Kidney capillary endothelial cell (primary cell): Measurements from ENCODE around the gene MICAL3.

ENCODE experiments used
- DNase-seq: peaks from one replicate; pipeline ENCODE4 v3.0.0-alpha.2; 2018; ENCODE audit warnings: low spot score

MICAL3 gene

DNA sequence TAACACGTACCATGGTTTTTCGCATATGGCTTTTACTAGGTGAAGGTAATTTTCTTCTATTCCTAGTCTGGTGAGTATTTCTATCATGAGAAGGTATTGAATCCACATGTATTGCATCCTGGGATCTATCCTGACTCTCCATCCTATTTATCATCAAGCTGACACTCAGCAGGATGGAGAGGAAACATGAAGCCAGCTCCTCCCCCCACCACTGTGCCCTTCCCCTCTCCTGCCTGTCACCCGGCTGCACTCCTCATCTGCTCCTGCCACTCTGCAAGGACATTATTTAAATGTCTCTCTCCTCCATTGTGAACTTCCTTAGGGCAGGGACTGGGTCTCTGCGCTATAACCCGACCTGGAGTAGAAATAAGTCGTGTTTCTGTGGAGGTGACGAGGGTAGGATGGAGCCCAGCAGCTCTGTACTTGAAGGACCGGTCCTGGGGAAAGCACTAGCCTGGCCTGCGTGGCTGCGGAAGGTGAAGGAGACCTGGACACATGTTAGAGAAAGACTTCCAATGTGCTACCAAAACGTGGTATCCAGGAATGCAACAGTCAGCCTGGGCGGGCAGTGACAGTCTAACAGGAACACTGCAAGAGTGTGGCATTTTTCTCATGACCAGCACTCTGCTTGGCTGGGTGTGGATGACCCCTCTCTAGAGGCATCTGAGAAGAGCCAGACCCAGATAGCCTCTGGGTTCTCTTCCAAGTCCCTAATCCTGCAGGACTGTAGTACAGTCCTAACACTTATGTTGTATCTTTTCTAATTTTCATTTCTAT, 111.2 kb downstream of the MICAL3 start:
- DNase-seq = peak; percentile 21

- no peak for DNase-seq
Observed at GRCh38 chr22:17911887-17912286, 112.5 kb downstream of the MICAL3 start.

DNA sequence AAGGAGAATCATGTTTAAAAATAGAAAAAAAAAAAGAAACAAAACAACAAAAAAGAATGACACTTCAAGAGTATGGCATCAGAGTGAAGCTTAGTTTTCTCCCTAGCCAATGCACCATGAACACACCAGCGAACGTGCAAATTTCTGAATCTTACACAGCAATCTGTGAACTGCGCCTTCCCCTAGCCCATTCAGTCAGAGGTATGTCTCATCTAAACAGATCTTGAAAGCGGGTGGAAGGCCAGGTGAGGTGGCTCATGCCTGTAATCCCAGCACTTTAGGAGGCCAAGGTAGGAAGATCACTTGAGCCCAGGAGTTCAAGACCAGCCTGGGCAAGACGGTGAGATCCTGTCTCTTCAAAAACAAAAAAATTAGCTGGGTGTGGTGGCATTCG, 113.1 kb downstream of the MICAL3 start:
- DNase-seq = no peak

DNA sequence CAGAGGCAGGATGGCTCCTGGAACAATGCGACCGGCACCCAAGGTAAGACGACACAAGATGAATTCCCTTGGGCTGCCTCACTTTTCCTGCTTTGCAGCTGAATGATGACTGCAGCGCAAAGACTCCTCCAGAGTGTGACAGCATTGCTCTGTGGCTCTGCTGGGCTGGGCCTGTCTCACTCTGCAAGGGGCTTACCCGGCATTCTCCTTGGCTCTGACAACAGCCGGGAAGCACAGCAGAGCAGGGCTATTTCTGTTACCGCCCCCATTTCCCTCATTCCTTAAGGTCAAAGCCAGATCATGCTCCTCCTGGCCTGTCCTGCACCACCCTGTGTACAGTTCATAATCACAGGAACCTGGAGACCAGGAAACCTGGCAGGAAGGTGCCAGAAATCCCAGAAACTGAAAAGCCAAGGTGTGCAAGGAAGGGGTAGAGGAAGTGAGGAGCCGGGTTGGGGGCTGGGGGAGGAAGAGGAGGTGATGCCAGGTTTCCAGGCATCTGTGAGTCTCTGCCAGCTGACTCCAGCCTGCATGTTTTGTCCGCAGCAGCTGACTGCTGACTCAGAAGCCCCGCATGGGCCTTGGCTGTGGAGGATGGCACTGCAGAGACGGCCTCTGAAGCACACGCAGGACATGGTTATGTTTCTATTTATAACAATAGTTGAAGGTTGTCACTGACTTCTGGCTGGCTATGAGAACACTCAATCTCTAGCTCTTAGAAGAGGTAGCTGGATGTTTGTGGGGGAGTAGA, 113.6 kb downstream of the MICAL3 start:
- DNase-seq = peak; percentile 91

GRCh38 chr22:17907748-17908051, 116.7 kb downstream of the MICAL3 start:
- no peak for DNase-seq

DNA sequence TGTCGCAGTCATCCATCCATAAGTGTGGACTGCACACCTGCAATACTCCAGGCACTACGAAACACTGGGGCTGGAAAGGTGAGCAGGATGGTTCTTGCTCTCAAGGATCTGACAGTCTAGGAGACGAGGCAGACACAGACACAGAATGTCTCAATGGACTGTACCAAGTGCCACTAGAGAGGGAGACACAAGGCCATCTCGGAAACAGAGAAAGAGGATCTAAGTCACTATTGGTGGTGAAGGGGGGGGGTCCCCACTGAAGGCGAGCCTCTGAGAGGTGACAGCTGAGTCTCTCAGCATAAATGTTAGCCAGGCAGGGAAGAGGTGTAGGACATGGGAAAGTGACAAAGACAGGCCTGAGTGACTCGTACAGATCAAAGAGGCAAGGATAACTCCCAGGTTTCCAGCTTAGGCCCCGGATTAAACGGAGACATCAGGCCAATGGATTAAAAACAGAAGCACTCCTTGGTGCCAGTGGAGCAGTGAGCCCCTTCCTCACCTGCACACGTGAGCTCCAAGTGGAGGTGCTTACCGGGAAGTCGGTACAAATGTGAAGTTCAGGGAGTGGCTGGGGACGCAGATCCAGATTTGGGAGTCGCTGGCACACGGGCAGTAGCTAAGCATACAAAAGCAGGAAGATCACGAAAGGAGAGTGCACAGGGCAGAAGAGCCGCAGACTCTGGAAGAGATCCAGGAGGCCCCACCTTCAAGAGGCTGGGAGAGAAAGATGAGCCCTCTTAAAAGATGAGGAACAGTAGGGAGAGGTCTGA, 117.2 kb downstream of the MICAL3 start:
- DNase-seq = no peak

DNA sequence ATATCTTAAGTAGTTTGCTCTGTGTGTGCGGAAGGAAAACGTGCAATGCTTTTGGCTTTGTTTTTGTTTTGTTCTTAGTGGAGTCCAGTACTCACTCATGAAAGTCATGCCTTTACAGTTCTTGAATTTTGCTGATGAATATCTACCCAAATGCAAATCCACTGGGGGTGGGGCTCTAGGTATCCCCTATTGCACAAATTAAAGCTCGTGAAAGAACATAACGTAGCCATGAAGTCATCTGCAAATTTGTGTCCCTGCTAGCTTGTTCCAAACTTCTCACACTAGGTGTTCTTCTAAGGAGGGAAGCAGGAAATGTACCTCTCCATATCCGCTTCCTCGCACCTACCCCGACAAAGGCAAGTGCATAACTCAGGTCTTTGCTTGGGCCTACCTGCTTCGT, 118.9 kb downstream of the MICAL3 start:
- DNase-seq = no peak

- no peak for DNase-seq
Observed at GRCh38 chr22:17903564-17904295, 120.6 kb downstream of the MICAL3 start.

GRCh38 chr22:17902960-17903359, 121.4 kb downstream of the MICAL3 start:
- no peak for DNase-seq

- DNase-seq = no peak
Observed at GRCh38 chr22:17898375-17898774, 126.0 kb downstream of the MICAL3 start.

- no peak for DNase-seq
Observed at GRCh38 chr22:17897858-17898257, 126.5 kb downstream of the MICAL3 start.

GRCh38 chr22:17897426-17897825, 126.9 kb downstream of the MICAL3 start:
- no peak for DNase-seq

DNA sequence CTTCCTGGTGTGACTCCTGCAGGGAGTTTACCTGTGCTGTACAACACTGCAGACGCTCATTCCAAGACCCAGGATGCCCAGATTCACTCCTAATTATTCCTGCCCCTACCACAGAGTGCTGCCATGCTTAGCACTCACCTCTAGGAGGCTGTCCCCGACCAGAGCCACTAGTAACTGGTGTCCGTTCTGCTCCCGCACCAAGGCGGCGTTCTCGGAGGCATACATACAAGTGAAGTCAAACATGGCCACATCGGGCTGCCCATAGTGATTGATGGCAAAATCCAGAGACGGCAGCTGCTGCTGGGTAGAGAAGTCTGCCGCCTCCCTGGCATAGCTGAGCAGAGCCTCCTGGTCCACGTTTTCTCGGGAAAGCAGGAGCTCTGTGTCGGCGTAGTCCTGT, 127.8 kb downstream of the MICAL3 start:
- no peak for DNase-seq

DNA sequence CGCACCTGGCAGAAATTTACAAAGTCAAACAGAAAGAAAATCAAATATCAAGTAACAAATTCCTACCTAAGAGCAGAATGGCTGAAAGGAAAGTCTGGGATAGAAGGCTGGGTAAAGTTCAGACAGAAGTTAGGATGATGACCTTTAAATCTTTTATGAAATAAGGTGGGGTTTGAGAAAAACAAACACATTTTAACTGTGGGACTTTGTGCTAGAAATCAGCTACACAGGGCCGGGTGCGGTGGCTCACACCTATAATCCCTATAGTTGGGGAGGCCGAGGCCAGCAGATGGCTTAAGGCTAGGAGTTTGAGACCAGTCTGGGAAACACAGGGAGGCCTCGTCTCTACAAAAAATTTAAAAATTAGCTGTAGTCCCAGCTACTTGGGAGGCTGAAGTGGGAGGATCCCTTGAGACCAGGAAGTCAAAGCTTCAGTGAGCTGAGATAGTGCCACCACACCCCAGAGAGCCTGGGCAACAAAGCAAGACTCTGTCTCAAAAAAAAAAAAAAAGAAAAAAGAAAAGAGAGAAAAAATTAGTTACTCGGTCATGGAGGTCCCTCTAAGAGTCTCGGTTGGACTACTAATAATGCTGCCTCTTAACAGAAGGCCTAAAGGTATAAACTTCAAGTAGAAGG, 130.3 kb downstream of the MICAL3 start:
- no peak for DNase-seq

- no peak for DNase-seq
Observed at GRCh38 chr22:17892376-17892775, 132.0 kb downstream of the MICAL3 start.

DNA sequence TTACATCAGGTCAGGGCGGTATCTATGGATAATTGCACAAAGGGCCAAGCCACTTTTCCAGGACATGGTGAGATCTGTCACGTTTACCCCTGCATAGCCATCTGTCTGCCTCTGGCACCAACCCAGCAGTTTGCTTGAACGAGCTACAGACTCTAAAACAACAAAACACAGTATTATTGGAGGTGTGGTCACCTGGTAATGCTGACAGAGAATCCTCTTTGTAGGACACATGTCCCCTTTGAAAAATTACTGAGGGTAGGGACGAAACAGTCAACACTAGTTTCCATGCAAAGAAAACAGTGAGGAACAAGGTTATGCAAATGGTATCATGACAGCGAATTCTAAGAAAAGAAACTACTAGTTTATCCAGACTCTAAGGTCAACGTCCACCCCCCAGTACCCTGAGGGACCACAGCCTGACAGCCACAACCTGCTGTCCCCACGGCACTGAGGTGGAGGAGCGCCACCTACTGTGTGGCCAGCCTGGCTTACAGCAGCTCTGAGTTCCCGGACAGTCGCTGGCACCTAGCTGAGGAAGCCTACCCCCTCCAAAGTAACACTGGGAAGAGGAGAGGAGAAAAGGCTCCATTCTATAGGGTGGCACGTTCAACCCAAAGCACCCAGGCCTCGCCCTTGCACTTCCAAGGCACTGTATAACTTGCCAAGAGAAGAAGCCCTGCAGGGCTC, 132.7 kb downstream of the MICAL3 start:
- no peak for DNase-seq

DNA sequence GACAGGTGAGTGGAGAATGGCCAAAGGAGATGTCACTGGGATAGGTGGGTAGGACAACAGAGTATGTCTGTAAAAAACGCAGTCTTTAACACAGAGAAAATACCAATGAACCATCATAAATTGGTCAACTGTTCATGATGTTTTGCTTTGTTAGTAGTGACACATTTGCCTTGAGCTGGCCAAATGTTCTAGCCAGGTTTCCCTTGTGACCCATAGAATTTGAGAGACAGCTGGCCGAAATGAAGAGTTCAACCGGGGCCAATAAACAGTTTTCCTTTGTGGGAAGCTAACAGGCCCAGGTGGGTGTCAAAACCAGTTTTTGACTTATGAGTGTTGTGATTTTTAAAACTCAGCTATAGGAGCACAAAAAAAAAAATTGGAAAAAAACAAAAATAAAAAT, 133.5 kb downstream of the MICAL3 start:
- no peak for DNase-seq

GRCh38 chr22:17890245-17890671, 134.1 kb downstream of the MICAL3 start:
- no peak for DNase-seq

- DNase-seq = peak; percentile 16
Observed at GRCh38 chr22:17888855-17889254, 135.5 kb downstream of the MICAL3 start.

GRCh38 chr22:17888439-17888838, 135.9 kb downstream of the MICAL3 start:
- no peak for DNase-seq

- no peak for DNase-seq
Observed at GRCh38 chr22:17884893-17885292, 139.5 kb downstream of the MICAL3 start.
